ENCODE data around the gene BTBD10.

Gene BTBD10

GRCh38 chr11:13461291-13461690 lies 1.7 kb downstream of the BTBD10 start:
- no peak for TF ChIP-seq CTCF (IDR thresholded peaks at IDR 0.05; ENCODE audit: poor library complexity, severe bottlenecking)

GRCh38 chr11:13450832-13451397 lies 12.1 kb downstream of the BTBD10 start:
- Histone ChIP-seq H3K27ac (ENCODE audit: poor library complexity, severe bottlenecking) (no peak overlapping the region), H3K9me3 (ENCODE audit: severe bottlenecking) (peaks cover 4% of the 10 kb centered on the region), H3K27me3 (ENCODE audit: insufficient read depth, poor library complexity, severe bottlenecking) (no peaks in the 10 kb centered on the region), H3K36me3 (ENCODE audit: low read depth) (peaks cover 7% of the 10 kb centered on the region), H3K4me3 (ENCODE audit: severe bottlenecking) (no peak overlapping the region), H3K4me1 (ENCODE audit: insufficient read depth, poor library complexity, severe bottlenecking) (peaks cover 5% of the 10 kb centered on the region)
- no peak for TF ChIP-seq CTCF (IDR thresholded peaks at IDR 0.05; ENCODE audit: poor library complexity, severe bottlenecking)
- no peak for DNase-seq (ENCODE audit: low spot score)
- ATAC-seq (ENCODE audit: low read depth): no peak

More at GRCh38 chr11:13461291-13461690, 1.7 kb downstream of the BTBD10 start:
- no peaks in the 10 kb centered on the region for H3K9me3 ChIP-seq (ENCODE audit: severe bottlenecking)
- no peaks in the 10 kb centered on the region for H3K27me3 ChIP-seq (ENCODE audit: insufficient read depth, poor library complexity, severe bottlenecking)
- H3K27ac ChIP-seq (ENCODE audit: poor library complexity, severe bottlenecking): peak overlapping the region; percentile 78
- no peak for ATAC-seq (ENCODE audit: low read depth)
- H3K4me3 ChIP-seq (ENCODE audit: severe bottlenecking): no peak overlapping the region
- peaks cover 21% of the 10 kb centered on the region for H3K4me1 ChIP-seq (ENCODE audit: insufficient read depth, poor library complexity, severe bottlenecking)
- no peaks in the 10 kb centered on the region for H3K36me3 ChIP-seq (ENCODE audit: low read depth)
- no peak for DNase-seq (ENCODE audit: low spot score)

GRCh38 chr11:13449522-13449921 lies 13.5 kb downstream of the BTBD10 start:
- Histone ChIP-seq H3K4me3 (ENCODE audit: severe bottlenecking) (no peak overlapping the region), H3K27me3 (ENCODE audit: insufficient read depth, poor library complexity, severe bottlenecking) (no peaks in the 10 kb centered on the region), H3K9me3 (ENCODE audit: severe bottlenecking) (peaks cover 4% of the 10 kb centered on the region), H3K36me3 (ENCODE audit: low read depth) (peaks cover 9% of the 10 kb centered on the region; the same call in 1 of the 2 replicates), H3K4me1 (ENCODE audit: insufficient read depth, poor library complexity, severe bottlenecking) (peaks cover 5% of the 10 kb centered on the region), H3K27ac (ENCODE audit: poor library complexity, severe bottlenecking) (no peak overlapping the region)
- no peak for ATAC-seq (ENCODE audit: low read depth)
- no peak for DNase-seq (ENCODE audit: low spot score)
- no peak for TF ChIP-seq CTCF (IDR thresholded peaks at IDR 0.05; ENCODE audit: poor library complexity, severe bottlenecking)

- no peak for ATAC-seq (ENCODE audit: low read depth)
- peaks cover 5% of the 10 kb centered on the region for H3K4me1 ChIP-seq (ENCODE audit: insufficient read depth, poor library complexity, severe bottlenecking)
- no peak overlapping the region for H3K4me3 ChIP-seq (ENCODE audit: severe bottlenecking)
- no peaks in the 10 kb centered on the region for H3K27me3 ChIP-seq (ENCODE audit: insufficient read depth, poor library complexity, severe bottlenecking)
- no peak for TF ChIP-seq CTCF (IDR thresholded peaks at IDR 0.05; ENCODE audit: poor library complexity, severe bottlenecking)
- peaks cover 4% of the 10 kb centered on the region for H3K9me3 ChIP-seq (ENCODE audit: severe bottlenecking)
- H3K27ac ChIP-seq (ENCODE audit: poor library complexity, severe bottlenecking): no peak overlapping the region
- peaks cover 7% of the 10 kb centered on the region; the same call in 1 of the 2 replicates for H3K36me3 ChIP-seq (ENCODE audit: low read depth)
- DNase-seq (ENCODE audit: low spot score): no peak
These were observed 14.1 kb downstream of the BTBD10 start for GRCh38 chr11:13448876-13449275.

GRCh38 chr11:13446444-13446843 lies 16.6 kb downstream of the BTBD10 start:
- Histone ChIP-seq H3K36me3 (ENCODE audit: low read depth) (peaks cover 3% of the 10 kb centered on the region; the same call in 1 of the 2 replicates), H3K4me1 (ENCODE audit: insufficient read depth, poor library complexity, severe bottlenecking) (peaks cover 10% of the 10 kb centered on the region), H3K27ac (ENCODE audit: poor library complexity, severe bottlenecking) (peak overlapping the region; percentile 24), H3K9me3 (ENCODE audit: severe bottlenecking) (peaks cover 4% of the 10 kb centered on the region), H3K4me3 (ENCODE audit: severe bottlenecking) (no peak overlapping the region), H3K27me3 (ENCODE audit: insufficient read depth, poor library complexity, severe bottlenecking) (no peaks in the 10 kb centered on the region)
- peak; percentile 68 for ATAC-seq (ENCODE audit: low read depth)
- TF ChIP-seq CTCF (IDR thresholded peaks at IDR 0.05; ENCODE audit: poor library complexity, severe bottlenecking): no peak
- no peak for DNase-seq (ENCODE audit: low spot score)
